H1 (cell line): ENCODE measurements around the gene ANAPC15. TPM values are rescaled to one million over a fixed set of nuclear protein-coding genes. Genes with fewer than 3 reads are reported as not detected.

ENCODE experiments used
- CTCF ChIA-PET: fragments of 300-600 bp; sonication (Branson Sonifier 250); formaldehyde crosslinking; loops from one replicate; lab custom pipeline; 2021; ENCODE audit not compliant: partially characterized antibody; lab: Charles Lee
- POLR2A ChIA-PET: fragments of 300-600 bp; sonication (Branson Sonifier 250); formaldehyde crosslinking; loops from one replicate; lab custom pipeline; 2021; ENCODE audit warnings: inconsistent platforms; ENCODE audit not compliant: partially characterized antibody; lab: Charles Lee
- DNase-seq, 2 experiments: peaks; one replicate each; pipeline versions ENCODE4 v3.0.0 to v3.0.0-alpha.2; 2010 to 2022; ENCODE audit warnings: low spot score in 2 of 2, low read depth in 1 of 2, mixed read lengths in 1 of 2
- FAIRE-seq: peaks from 2 replicates; lab custom pipeline; 2011; peaks lifted over from hg19 to GRCh38; lab: Jason Lieb, UNC
- H2AFZ ChIP-seq: 2 replicates; pipeline ENCODE4 v1.8.1; 2012; ENCODE audit warnings: low read length, inconsistent platforms
- H2AK5ac ChIP-seq: 2 replicates; pipeline ENCODE4 v1.6.1; 2013; ENCODE audit warnings: low read depth, low read length
- H2BK120ac ChIP-seq: replicated peaks from 2 replicates; pipeline ENCODE3; 2013; ENCODE audit warnings: low read depth, low read length, inconsistent platforms
- H2BK12ac ChIP-seq: 2 replicates; pipeline ENCODE4 v1.6.1; 2013; ENCODE audit warnings: low read depth, low read length
- H2BK15ac ChIP-seq: 2 replicates; pipeline ENCODE4 v1.6.1; 2013; ENCODE audit warnings: low read length
- H2BK20ac ChIP-seq: 2 replicates; pipeline ENCODE4 v1.6.1; 2013; ENCODE audit warnings: low read length
- H2BK5ac ChIP-seq: 2 replicates; pipeline ENCODE4 v1.6.1; 2013; ENCODE audit warnings: low read depth, low read length
- H3K14ac ChIP-seq: 2 replicates; pipeline ENCODE4 v1.6.1; 2013; ENCODE audit warnings: inconsistent platforms; ENCODE audit not compliant: insufficient read length
- H3K18ac ChIP-seq: 2 replicates; pipeline ENCODE4 v1.6.1; 2013; ENCODE audit warnings: low read length; ENCODE audit errors: extremely low read depth
- H3K23ac ChIP-seq: 2 replicates; pipeline ENCODE4 v1.6.1; 2013; ENCODE audit warnings: inconsistent platforms; ENCODE audit not compliant: insufficient read length
- H3K23me2 ChIP-seq: 2 replicates; pipeline ENCODE4 v1.6.1; 2013; ENCODE audit warnings: low read depth, low read length
- H3K27ac ChIP-seq: 2 replicates; pipeline ENCODE4 v1.6.1; 2011; ENCODE audit warnings: low read depth, low read length, inconsistent platforms
- H3K27me3 ChIP-seq, 4 experiments: replicated peaks in 1 of 4; 1 replicate in 1 of 4; 2 replicates in 3 of 4; pipeline versions ENCODE4 v1.6.1 to v1.8.1; 2011 to 2013; ENCODE audit warnings: low read length in 3 of 4, mild to moderate bottlenecking in 3 of 4, inconsistent platforms in 2 of 4, mixed read lengths in 2 of 4, moderate library complexity in 1 of 4; ENCODE audit not compliant: control insufficient read depth in 3 of 4, insufficient read depth in 3 of 4; ENCODE audit errors: extremely low read depth in 1 of 4
- H3K36me3 ChIP-seq, 4 experiments: 2 replicates each; pipeline versions ENCODE4 v1.6.1 to v1.8.1; 2011 to 2013; ENCODE audit warnings: mild to moderate bottlenecking in 4 of 4, low read length in 3 of 4, moderate library complexity in 2 of 4, control low read depth in 1 of 4, inconsistent platforms in 1 of 4; ENCODE audit not compliant: insufficient read depth in 4 of 4, control insufficient read depth in 2 of 4
- H3K4ac ChIP-seq: replicated peaks from 2 replicates; pipeline ENCODE3; 2013; ENCODE audit warnings: low read length, low read depth, mixed read lengths, inconsistent platforms; ENCODE audit not compliant: insufficient read length
- H3K4me1 ChIP-seq, 4 experiments: replicated peaks in 1 of 4; 1 replicate in 1 of 4; 2 replicates in 3 of 4; pipeline versions ENCODE4 v1.6.1 to v1.8.1; 2011 to 2013; ENCODE audit warnings: low read length in 3 of 4, inconsistent platforms in 2 of 4, mixed read lengths in 1 of 4; ENCODE audit not compliant: insufficient read depth in 4 of 4, control insufficient read depth in 3 of 4
- H3K4me2 ChIP-seq, 2 experiments: 2 replicates each; pipeline versions ENCODE4 v1.6.1 to v1.8.1; 2011 to 2013; ENCODE audit warnings: low read depth in 2 of 2, low read length in 2 of 2, control low read depth in 1 of 2, inconsistent platforms in 1 of 2, mild to moderate bottlenecking in 1 of 2; ENCODE audit not compliant: insufficient read depth in 1 of 2
- H3K4me3 ChIP-seq, 4 experiments: fragments of 200-600, 300-600 bp in 1 of 4; sonication (generic), shearing (Covaris generic), sonication (Bioruptor Twin) in 1 of 4; 2 replicates each; pipeline versions ENCODE4 v1.5.1 to v1.8.1; 2011 to 2016; ENCODE audit warnings: low read length in 4 of 4, low read depth in 3 of 4, control low read depth in 2 of 4, inconsistent platforms in 2 of 4, mild to moderate bottlenecking in 2 of 4, mixed read lengths in 1 of 4, moderate library complexity in 1 of 4; ENCODE audit not compliant: insufficient read depth in 2 of 4; ENCODE audit errors: extremely low read depth in 1 of 4
- H3K56ac ChIP-seq: replicated peaks from 2 replicates; pipeline ENCODE3; 2013; ENCODE audit warnings: low read depth, mild to moderate bottlenecking, mixed read lengths, low read length, inconsistent platforms; ENCODE audit not compliant: insufficient read length
- H3K79me1 ChIP-seq: 2 replicates; pipeline ENCODE4 v1.6.1; 2013; ENCODE audit warnings: low read depth, low read length, control low read depth
- H3K79me2 ChIP-seq, 2 experiments: 2 replicates each; pipeline versions ENCODE4 v1.6.1 to v1.8.1; 2012 to 2013; ENCODE audit warnings: low read length in 2 of 2, mild to moderate bottlenecking in 2 of 2, inconsistent platforms in 1 of 2; ENCODE audit not compliant: insufficient read depth in 2 of 2, control insufficient read depth in 1 of 2
- H3K9ac ChIP-seq, 4 experiments: replicated peaks in 1 of 4; 1 replicate in 1 of 4; 2 replicates in 3 of 4; pipeline versions ENCODE4 v1.6.1 to v1.8.1; 2011 to 2013; ENCODE audit warnings: low read depth in 3 of 4, low read length in 3 of 4, control low read depth in 2 of 4, mild to moderate bottlenecking in 2 of 4, moderate library complexity in 2 of 4, inconsistent platforms in 1 of 4; ENCODE audit errors: extremely low read depth in 1 of 4
- H3K9me3 ChIP-seq, 2 experiments: 2 replicates each; pipeline versions ENCODE4 v1.6.1 to v1.8.1; 2012 to 2013; ENCODE audit warnings: mild to moderate bottlenecking in 2 of 2, moderate library complexity in 2 of 2, control low read depth in 1 of 2, inconsistent platforms in 1 of 2, low read depth in 1 of 2, low read length in 1 of 2, mixed read lengths in 1 of 2; ENCODE audit not compliant: insufficient read depth in 2 of 2
- H4K20me1 ChIP-seq, 2 experiments: replicated peaks in 1 of 2; 2 replicates each; pipeline versions ENCODE3 to v1.8.1; 2011 to 2013; ENCODE audit warnings: inconsistent platforms in 2 of 2, low read length in 2 of 2, mild to moderate bottlenecking in 1 of 2; ENCODE audit not compliant: insufficient read depth in 2 of 2, control insufficient read depth in 1 of 2
- H4K5ac ChIP-seq: 2 replicates; pipeline ENCODE4 v1.6.1; 2013; ENCODE audit warnings: low read length, low read depth, mixed read lengths, inconsistent platforms; ENCODE audit not compliant: insufficient read length
- H4K8ac ChIP-seq: 2 replicates; pipeline ENCODE4 v1.8.0; 2013; ENCODE audit warnings: mild to moderate bottlenecking, moderate library complexity, low read length, inconsistent platforms; ENCODE audit not compliant: insufficient read depth; ENCODE audit errors: extremely low read depth
- H4K91ac ChIP-seq: replicated peaks from 2 replicates; pipeline ENCODE3; 2013; ENCODE audit warnings: low read length, mixed read lengths, inconsistent platforms; ENCODE audit not compliant: insufficient read length
- ASH2L ChIP-seq: fragments of 200-600, 300-600 bp; sonication (generic); IDR thresholded peaks from one replicate; pipeline ENCODE4 v1.7.1; 2017; ENCODE audit warnings: low read length
- CBX5 ChIP-seq: fragments of 300-800, 300-1000 bp; sonication (generic); IDR thresholded peaks from 2 replicates; pipeline ENCODE4 v1.7.1; 2016; ENCODE audit warnings: antibody characterized with exemption, low read length, low read depth
- CHD1 ChIP-seq: IDR thresholded peaks from 2 replicates; pipeline ENCODE4 v1.6.1; 2012; ENCODE audit warnings: low read depth, low read length, improper control_type of control experiment
- EP300 ChIP-seq, 2 experiments: IDR thresholded peaks; 1 replicate in 1 of 2; 2 replicates in 1 of 2; pipeline ENCODE4 v1.6.1; 2011 to 2012; ENCODE audit warnings: low read depth in 2 of 2, low read length in 2 of 2, mild to moderate bottlenecking in 2 of 2, borderline replicate concordance in 1 of 2, inconsistent platforms in 1 of 2, moderate library complexity in 1 of 2
- EZH2 ChIP-seq: fragments of 200-600 bp; sonication (generic); IDR thresholded peaks from 2 replicates; pipeline ENCODE4 v1.7.1; 2012; ENCODE audit warnings: low read depth, mild to moderate bottlenecking, moderate library complexity, low read length, inconsistent platforms; ENCODE audit not compliant: severe bottlenecking
- MAFK ChIP-seq: IDR thresholded peaks from 2 replicates; pipeline ENCODE4 v1.6.1; 2012; ENCODE audit warnings: low read depth, mild to moderate bottlenecking, improper control_type of control experiment, low read length
- PHF8 ChIP-seq: fragments of 200-600 bp; sonication (generic); conservative IDR thresholded peaks from 2 replicates; pipeline ENCODE4 v1.7.1; 2012; ENCODE audit warnings: low read depth, mild to moderate bottlenecking, inconsistent platforms, low read length, moderate library complexity
- RAD21 ChIP-seq, 2 experiments: IDR thresholded peaks in 1 of 2; conservative IDR thresholded peaks in 1 of 2; 2 replicates each; pipeline ENCODE4 v1.6.1; 2011; ENCODE audit warnings: low read depth in 2 of 2, low read length in 2 of 2, improper control_type of control experiment in 1 of 2, inconsistent platforms in 1 of 2, mild to moderate bottlenecking in 1 of 2, moderate library complexity in 1 of 2
- SAP30 ChIP-seq: fragments of 300-600 bp; sonication (generic); IDR thresholded peaks from 2 replicates; pipeline ENCODE4 v1.7.1; 2012; ENCODE audit warnings: low read length, moderate library complexity, mild to moderate bottlenecking, inconsistent platforms; ENCODE audit not compliant: insufficient read depth, insufficient replicate concordance
- SIX5 ChIP-seq: IDR thresholded peaks from 2 replicates; pipeline ENCODE4 v1.6.1; 2011; ENCODE audit warnings: mild to moderate bottlenecking, low read depth, low read length
- SP2 ChIP-seq: IDR thresholded peaks from 2 replicates; pipeline ENCODE4 v1.6.1; 2012; ENCODE audit warnings: mild to moderate bottlenecking, low read length, inconsistent platforms
- SRF ChIP-seq: IDR thresholded peaks from 2 replicates; pipeline ENCODE4 v1.6.1; 2011; ENCODE audit warnings: mild to moderate bottlenecking, low read depth, low read length, moderate library complexity
- TAF1 ChIP-seq: IDR thresholded peaks from 2 replicates; pipeline ENCODE4 v1.6.1; 2011; ENCODE audit warnings: mild to moderate bottlenecking, low read depth, low read length
- YY1 ChIP-seq: IDR thresholded peaks from 2 replicates; pipeline ENCODE4 v1.6.1; 2011; ENCODE audit warnings: low read depth, mild to moderate bottlenecking, low read length
- ZNF274 ChIP-seq: IDR thresholded peaks from 2 replicates; pipeline ENCODE4 v1.7.0; 2012; ENCODE audit warnings: low read length, borderline replicate concordance; ENCODE audit errors: extremely low read depth
- WGBS, 2 experiments: shearing (Covaris generic) in 1 of 2; methylation state at CpG; one replicate each; pipeline versions ENCODE4 v1.1.6 to v1.1.7; 2013 to 2015; ENCODE audit warnings: low lambda C conversion rate in 2 of 2, mixed read lengths in 2 of 2, inconsistent platforms in 1 of 2, low coverage in 1 of 2, missing lambda C conversion rate in 1 of 2; ENCODE audit not compliant: insufficient replicate concordance in 2 of 2, insufficient coverage in 1 of 2, insufficient read length in 1 of 2; ENCODE audit errors: extremely low coverage in 1 of 2, missing lambda C conversion rate in 1 of 2; 5-methylcytosine and 5-hydroxymethylcytosine counted together
- polyA plus RNA-seq, 7 experiments: library from polyadenylated mRNA; depleted of rRNA in 3 of 7; stranded (reverse) in 5 of 7; unstranded in 2 of 7; fragments of >200 nt in 5 of 7; fragments of 200-250 nt in 2 of 7; gene quantifications; 1 replicate in 5 of 7; 2 replicates in 1 of 7; 4 replicates in 1 of 7; pipeline versions ENCODE4 v1.2.1 to v1.2.3, GENCODE V29; 2011 to 2013; ENCODE audit warnings: missing spikeins in 2 of 7, mixed read lengths in 2 of 7
- total RNA-seq: library from RNA; stranded (reverse); fragmentation: NEBNext Ultra II Directional; extraction: Animal tissue kit (Norgen Biotek cat#: 25700); gene quantifications from 2 replicates; pipeline ENCODE4 v1.2.1, GENCODE V29; 2021

ANAPC15 gene
- total and polyA plus RNA-seq, 2 of the 8 experiments (the other 6 are each of a cell fraction or from before 2014, with no cell fraction given): 66.2 to 74.9 TPM

GRCh38 chr11:72139500-72139899, 27.0 kb upstream of the ANAPC15 start:
- no peak overlapping the region for H3K23ac ChIP-seq
- no peak overlapping the region for H2BK20ac ChIP-seq
- no peaks in the 10 kb centered on the region for H3K23me2 ChIP-seq
- H3K79me2 ChIP-seq: no peaks in the 10 kb centered on the region
- no peak overlapping the region for H2BK120ac ChIP-seq
- no peak for DNase-seq
- CTCF ChIA-PET: interaction anchor here (0.8 to 3.5 kb wide), 4 partner anchors 14 to 125 kb away, joined by 3 to 13 read pairs (median 5); no protein-coding TSS in a partner anchor
- no peaks in the 10 kb centered on the region for H3K36me3 ChIP-seq
- no peaks in the 10 kb centered on the region for H3K9me3 ChIP-seq
- H3K9ac ChIP-seq: no peak overlapping the region
- no peaks in the 10 kb centered on the region for H4K20me1 ChIP-seq
- H2BK15ac ChIP-seq: no peak overlapping the region
- H3K18ac ChIP-seq: no peak overlapping the region
- no peaks in the 10 kb centered on the region for H3K79me1 ChIP-seq
- no peak overlapping the region for H3K4me3 ChIP-seq
- H4K5ac ChIP-seq: no peak overlapping the region
- POLR2A ChIA-PET: no interaction called here
- no peaks in the 10 kb centered on the region for H3K27me3 ChIP-seq
- H3K56ac ChIP-seq: no peak overlapping the region
- FAIRE-seq: no peak
- 96% methylated on average over 10 of the region's 11 CpGs; no CpG with 5 or more reads in 1 of the 2 experiments for WGBS, 2 experiments
- no peak overlapping the region for H4K91ac ChIP-seq
- no peak overlapping the region for H2AK5ac ChIP-seq
- no peak overlapping the region for H2BK12ac ChIP-seq
- no peak overlapping the region for H3K4me2 ChIP-seq
- H2BK5ac ChIP-seq: no peak overlapping the region
- H4K8ac ChIP-seq: no peak overlapping the region
- H3K4me1 ChIP-seq: no peaks in the 10 kb centered on the region
- H3K4ac ChIP-seq: no peak overlapping the region
- H3K14ac ChIP-seq: no peak overlapping the region
- no peak overlapping the region for H3K27ac ChIP-seq
- no peak overlapping the region for H2AFZ ChIP-seq
- no peak for TF ChIP-seq ASH2L
- TF ChIP-seq CHD1: no peak
- no peak for TF ChIP-seq YY1
- no peak for TF ChIP-seq EP300 (IDR thresholded peaks at IDR 0.05; ENCODE audit: borderline replicate concordance in 1 of 2, low read depth in 2 of 2, low read length in 2 of 2)
- TF ChIP-seq RAD21 (IDR thresholded peaks at IDR 0.05 in 1 of 2, conservative IDR thresholded peaks at IDR 0.05 in 1 of 2; ENCODE audit: low read depth in 2 of 2, low read length in 2 of 2): no peak
- TF ChIP-seq SRF: no peak
- TF ChIP-seq TAF1: no peak
- no peak for TF ChIP-seq ZNF274
- no peak for TF ChIP-seq SAP30
- TF ChIP-seq MAFK: no peak
- TF ChIP-seq PHF8: no peak
- no peak for TF ChIP-seq SP2
- TF ChIP-seq EZH2: no peak
- no peak for TF ChIP-seq SIX5
- TF ChIP-seq CBX5: no peak
